Activated B cell treated with CpG ODN at 0.5 μM for 24 hours (primary cell): ENCODE results near the gene PLBD2. TPM values are rescaled to one million over a fixed set of nuclear protein-coding genes. Genes with fewer than 3 reads are reported as not detected.

Experiments used
- ATAC-seq: fragments of 200-7000 bp; cut with Tn5 transposase; one replicate; pipeline ENCODE4 v1.10.0; 2021; ENCODE audit warnings: low read depth, mild to moderate bottlenecking, moderate library complexity
- CTCF ChIA-PET: fragments of 350-600 bp; sonication (Branson Sonifier 250); formaldehyde crosslinking; loops from one replicate; lab custom pipeline; 2021; ENCODE audit warnings: antibody characterized with exemption; lab: Charles Lee
- POLR2A ChIA-PET: fragments of 350-600 bp; sonication (Branson Sonifier 250); formaldehyde crosslinking; loops from one replicate; lab custom pipeline; 2021; ENCODE audit warnings: antibody characterized with exemption; lab: Charles Lee
- DNase-seq: peaks from one replicate; pipeline ENCODE4 v3.0.0; 2022
- H3K27ac Mint-ChIP-seq: one replicate; pipeline ENCODE4 v1.8.0; 2020; ENCODE audit warnings: mixed read lengths
- H3K27me3 Mint-ChIP-seq: one replicate; pipeline ENCODE4 v1.8.0; 2021; ENCODE audit warnings: mixed read lengths
- H3K36me3 Mint-ChIP-seq: one replicate; pipeline ENCODE4 v1.8.0; 2021; ENCODE audit warnings: low read depth, mixed read lengths
- H3K4me1 Mint-ChIP-seq: one replicate; pipeline ENCODE4 v1.8.0; 2021; ENCODE audit warnings: mixed read lengths
- H3K4me3 Mint-ChIP-seq: one replicate; pipeline ENCODE4 v1.8.0; 2020; ENCODE audit warnings: mild to moderate bottlenecking, mixed read lengths
- H3K9me3 Mint-ChIP-seq: one replicate; pipeline ENCODE4 v1.8.0; 2020; ENCODE audit warnings: mixed read lengths
- CTCF ChIP-seq: fragments of 200-600 bp; IDR thresholded peaks from one replicate; pipeline ENCODE4 v1.8.0; 2022; ENCODE audit warnings: antibody characterized with exemption, mild to moderate bottlenecking
- intact Hi-C: fragments of 100-400 bp; cut with micrococcal nuclease; formaldehyde crosslinking; loops from one replicate; pipeline ENCODE4 v1.15.1; 2024
- total RNA-seq: library from RNA; stranded (reverse); gene quantifications from 2 replicates; pipeline ENCODE4 v1.2.3, GENCODE V29; 2022

PLBD2 gene
- total RNA-seq, 1 donor from 2014 or later = 13.7 TPM

GRCh38 chr12:113325916-113326315 lies 32.5 kb upstream of the PLBD2 start:
- no peaks in the 10 kb centered on the region for H3K27me3 Mint-ChIP-seq
- no peaks in the 10 kb centered on the region for H3K4me1 Mint-ChIP-seq
- H3K36me3 Mint-ChIP-seq = peaks cover 34% of the 10 kb centered on the region
- ChIA-PET CTCF (interaction anchor here (1.2 kb wide), 1 partner anchor 9 kb away, joined by 3 read pairs; the partner anchor contains the start of gene SLC8B1), POLR2A (no interaction called here)
- no peak overlapping the region for H3K27ac Mint-ChIP-seq
- H3K4me3 Mint-ChIP-seq = no peak overlapping the region
- no peak for ATAC-seq
- intact Hi-C loops = no loop called here
- no peak for DNase-seq
- H3K9me3 Mint-ChIP-seq = peaks cover 3% of the 10 kb centered on the region
- no peak for TF ChIP-seq CTCF

GRCh38 chr12:113326775-113327395 lies 31.5 kb upstream of the PLBD2 start:
- H3K9me3 Mint-ChIP-seq = peaks cover 3% of the 10 kb centered on the region
- ATAC-seq (no peak), DNase-seq (no peak)
- H3K27me3 Mint-ChIP-seq = no peaks in the 10 kb centered on the region
- H3K27ac Mint-ChIP-seq = no peak overlapping the region
- H3K4me1 Mint-ChIP-seq = peaks cover 3% of the 10 kb centered on the region
- H3K4me3 Mint-ChIP-seq = no peak overlapping the region
- CTCF ChIA-PET = interaction anchor here (1.2 kb wide), 1 partner anchor 8 kb away, joined by 3 read pairs; the partner anchor contains the start of gene SLC8B1
- intact Hi-C loops = no loop called here
- no peak for TF ChIP-seq CTCF
- POLR2A ChIA-PET = no interaction called here
- H3K36me3 Mint-ChIP-seq = peaks cover 35% of the 10 kb centered on the region

DNA sequence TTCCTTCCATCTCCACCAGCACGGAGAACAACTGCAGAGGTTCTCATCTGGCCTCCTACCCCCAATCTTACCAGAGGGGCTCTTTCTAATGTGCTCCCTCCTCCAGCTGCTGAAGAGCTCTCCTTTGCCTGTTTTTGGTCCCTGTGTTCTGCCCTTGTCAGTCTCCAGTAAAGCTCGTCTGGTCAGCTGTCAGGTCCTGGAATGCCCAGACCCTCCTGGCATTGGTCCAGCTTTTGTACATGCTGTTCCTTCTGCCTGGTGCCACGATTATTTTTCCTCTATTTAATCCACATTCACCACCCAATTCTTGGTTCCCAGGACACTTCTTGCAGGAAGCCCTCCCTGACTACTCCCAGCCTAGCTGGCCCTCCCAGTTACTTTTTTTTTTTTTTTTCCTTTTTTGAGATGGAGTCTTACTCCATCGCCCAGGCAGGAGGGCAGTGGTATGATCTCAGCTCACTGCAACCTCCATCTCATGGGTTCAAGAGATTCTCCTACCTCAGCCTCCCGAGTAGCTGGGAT lies 30.0 kb upstream of the PLBD2 start:
- Mint-ChIP-seq H3K27ac (no peak overlapping the region), H3K27me3 (no peaks in the 10 kb centered on the region), H3K4me1 (peaks cover 18% of the 10 kb centered on the region), H3K4me3 (no peak overlapping the region), H3K36me3 (peaks cover 34% of the 10 kb centered on the region), H3K9me3 (no peaks in the 10 kb centered on the region)
- ATAC-seq (no peak), DNase-seq (no peak)
- no peak for TF ChIP-seq CTCF
- intact Hi-C loops = no loop called here
- ChIA-PET POLR2A (interaction anchor here (0.6 to 0.7 kb wide), 2 partner anchors 12 to 13 kb away, joined by 3 to 4 read pairs; no protein-coding TSS in a partner anchor), CTCF (no interaction called here)

DNA sequence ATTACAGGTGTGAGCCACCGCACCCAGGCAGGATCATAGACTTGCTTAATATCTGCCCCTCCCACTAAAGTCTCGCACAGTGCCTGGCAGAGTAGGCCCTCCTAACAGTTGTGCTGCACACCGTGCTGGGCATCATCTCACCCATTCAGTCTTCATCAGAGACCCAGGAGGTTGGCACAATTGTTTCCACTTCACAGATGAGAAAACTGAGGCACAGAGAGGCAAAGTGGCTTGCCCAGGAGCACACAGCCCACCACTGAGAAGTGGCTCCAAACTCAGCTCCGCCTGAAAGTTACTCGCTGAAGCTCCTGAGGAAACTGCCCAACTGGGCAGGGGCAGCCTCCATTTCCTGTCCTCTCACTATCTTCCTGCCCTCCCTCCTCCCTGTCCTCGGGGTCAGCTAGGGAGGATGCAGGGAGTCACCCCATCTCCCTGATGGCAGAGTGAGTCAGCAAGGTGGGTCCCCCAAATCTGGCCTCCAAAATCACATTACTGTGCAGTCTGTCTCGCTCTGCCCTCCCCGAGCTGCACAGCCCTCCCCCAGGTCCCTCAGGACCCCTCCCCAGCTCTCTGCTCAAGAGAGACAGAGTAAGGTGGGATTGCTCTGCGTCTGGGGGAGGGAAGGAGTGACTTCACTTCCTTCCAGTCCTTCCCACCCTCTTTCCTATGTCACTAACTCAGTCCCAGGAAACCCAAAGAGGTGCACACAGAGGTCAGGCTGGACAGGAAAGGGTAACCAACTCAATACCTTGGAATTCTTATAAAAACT lies 29.2 kb upstream of the PLBD2 start:
- H3K9me3 Mint-ChIP-seq = no peaks in the 10 kb centered on the region
- peaks cover 25% of the 10 kb centered on the region for H3K4me1 Mint-ChIP-seq
- DNase-seq (no peak), ATAC-seq (no peak)
- no peaks in the 10 kb centered on the region for H3K27me3 Mint-ChIP-seq
- CTCF ChIA-PET = no interaction called here
- peaks cover 30% of the 10 kb centered on the region for H3K36me3 Mint-ChIP-seq
- no peak overlapping the region for H3K4me3 Mint-ChIP-seq
- no peak for TF ChIP-seq CTCF
- POLR2A ChIA-PET = interaction anchor here (0.7 kb wide), 1 partner anchor 12 kb away, joined by 3 read pairs; no protein-coding TSS in a partner anchor
- intact Hi-C loops = no loop called here
- no peak overlapping the region for H3K27ac Mint-ChIP-seq
